Heart left ventricle (tissue), 16 donors: ENCODE measurements around the gene EOLA1. TPM values are rescaled to one million over a fixed set of nuclear protein-coding genes. Genes with fewer than 3 reads are reported as not detected.

Experiments
- ATAC-seq, 4 donors: fragments of 200-7000 bp; cut with Tn5 transposase; one replicate each; pipeline ENCODE4 v1.9.1; 2020 to 2022; ENCODE audit warnings: moderate library complexity in 4 of 4, mild to moderate bottlenecking in 3 of 4, moderate number of reproducible peaks in 1 of 4
- DNase-seq, 5 donors: peaks; one replicate each; pipeline ENCODE4 v3.0.0-alpha.2; 2020
- H3K27ac ChIP-seq, 12 donors: fragments of 200-600 bp; sonication (generic) in 4 of 12; one replicate each; pipeline versions ENCODE4 v1.5.0 to v1.8.0; 2016 to 2022; ENCODE audit warnings: mild to moderate bottlenecking in 2 of 12
- H3K27me3 ChIP-seq, 9 donors: fragments of 200-600 bp; sonication (generic) in 2 of 9; one replicate each; pipeline versions ENCODE4 v1.5.1 to v1.8.0; 2016 to 2022; ENCODE audit warnings: mild to moderate bottlenecking in 3 of 9
- H3K36me3 ChIP-seq, 9 donors: fragments of 200-600 bp; sonication (generic) in 2 of 9; one replicate each; pipeline versions ENCODE4 v1.5.0 to v1.8.0; 2018 to 2022; ENCODE audit warnings: mild to moderate bottlenecking in 2 of 9
- H3K4me1 ChIP-seq, 12 donors: fragments of 200-600 bp; sonication (generic) in 4 of 12; one replicate each; pipeline versions ENCODE4 v1.5.0 to v1.8.0; 2016 to 2022; ENCODE audit warnings: mild to moderate bottlenecking in 3 of 12
- H3K4me3 ChIP-seq, 12 donors: fragments of 200-600 bp; sonication (generic) in 4 of 12; one replicate each; pipeline versions ENCODE4 v1.5.0 to v1.8.0; 2017 to 2022; ENCODE audit warnings: mild to moderate bottlenecking in 9 of 12, moderate library complexity in 4 of 12
- H3K9me3 ChIP-seq, 12 donors: fragments of 200-600 bp; sonication (generic) in 4 of 12; one replicate each; pipeline versions ENCODE4 v1.5.0 to v1.8.0; 2016 to 2022; ENCODE audit warnings: mild to moderate bottlenecking in 1 of 12
- CTCF ChIP-seq, 12 donors: fragments of 200-600 bp; sonication (generic) in 4 of 12; IDR thresholded peaks; one replicate each; pipeline versions ENCODE4 v1.5.0 to v1.8.0; 2018 to 2022; ENCODE audit warnings: antibody characterized with exemption in 12 of 12, mild to moderate bottlenecking in 5 of 12
- POLR2A ChIP-seq, 2 donors: fragments of 450-650 bp; IDR thresholded peaks; one replicate each; pipeline ENCODE4 v1.6.1; 2017; ENCODE audit warnings: antibody characterized with exemption in 2 of 2, mild to moderate bottlenecking in 2 of 2, moderate library complexity in 2 of 2
- WGBS, 4 donors: extraction: QIAGEN DNeasy Blood & Tissue Kit in 2 of 4; methylation state at CpG; one replicate each; pipeline versions ENCODE4 v1.1.5 to v1.1.7; 2013 to 2018; 5-methylcytosine and 5-hydroxymethylcytosine counted together
- intact Hi-C, 10 donors: fragments of 100-400 bp; cut with DNase I; formaldehyde crosslinking; loops; one replicate each; pipeline versions ENCODE4 v1.11.1 to v1.14.2; 2022
- long read RNA-seq, 3 donors: library from polyadenylated mRNA; unstranded; transcript quantifications; one replicate each; pipeline ENCODE4 v2.0.0, GENCODE V29; 2020 to 2021
- polyA plus RNA-seq, 2 donors: library from polyadenylated mRNA; stranded (reverse); fragments of 200-250 nt; gene quantifications; one replicate each; pipeline ENCODE4 v1.2.3, GENCODE V29; 2013
- total RNA-seq, 9 donors: library from RNA; depleted of rRNA in 2 of 9; stranded (reverse); fragments of >200 nt in 2 of 9; fragmentation: NEBNext Ultra II Directional in 3 of 9; extraction: Animal tissue kit (Norgen Biotek cat#: 25700) in 3 of 9; gene quantifications; one replicate each; pipeline versions ENCODE4 v1.1.0 to v1.2.4, GENCODE V29; 2016 to 2023
- donor health status: ischemic (EF 13 %, LVEDD 7.1; RV severe dilation, severe dysfunction).
- donor health status: healthy with polysubstance abuse.
- donor health status: DM: no; HTN: yes; CAD: no.
- donor health status: DM: no; HTN: no; CAD: no.
- donor health status: ischemic (EF 25% LVEDD 6.9; RV normal size, moderate dysfunction).
- donor health status: ischemic (EF 25% LVEDD 5.7; RV mildly dilated, moderate dysfunction).
- donor health status: healthy.
- donor health status: DM: yes; HTN: yes; CAD: no.
- donor health status: ischemic (EF 35%, LVEDD 5.7; RV mildly dilated, moderate dysfunction).
- donor health status: nonischemic (EF 11% LVEDD 7.7; RV severe dilation, severe dysfunction).
- donor health status: DM: yes; HTN: yes; CAD: no.
- donor health status: PGD.
- donor health status: ischemic (EF 29% LVEDD 5.4; RV normal size, mild dysfunction).
- donor health status: nonischemic (EF 23%, LVEDD 6.1; RV moderate dilation, normal function).

The EOLA1 gene
- 10 to 100 TPM; 15.8 to 35.9 (median 25.3) TPM for total RNA-seq
- polyA plus RNA-seq = 10 to 100 TPM; 24.6 to 45.6 TPM
- long read RNA-seq, donor 1, partial matches to known transcripts = 1 of 13 reads
- long read RNA-seq, donor 1, other reads (novel, unspliced or antisense) = 4 of 13 reads
- long read RNA-seq, donor 2, transcript CXorf40A-204 (5 exons, 1,403 nt) = major isoform, 48 of 111 reads
- long read RNA-seq, donor 2, transcript CXorf40A-211 (5 exons, 1,204 nt) = minor isoform, 12 of 111 reads
- long read RNA-seq, donor 2, transcript CXorf40A-202 (5 exons, 1,148 nt) = minor isoform, 17 of 111 reads
- long read RNA-seq, donor 2, partial matches to known transcripts = 0 of 111 reads
- long read RNA-seq, donor 2, other reads (novel, unspliced or antisense) = 28 of 111 reads
- long read RNA-seq, donor 3, transcript CXorf40A-202 (5 exons, 1,148 nt) = minor isoform, 6 of 24 reads
- long read RNA-seq, donor 3, transcript CXorf40A-204 (5 exons, 1,403 nt) = major isoform, 11 of 24 reads
- long read RNA-seq, donor 3, partial matches to known transcripts = 0 of 24 reads
- long read RNA-seq, donor 3, other reads (novel, unspliced or antisense) = 3 of 24 reads

DNA sequence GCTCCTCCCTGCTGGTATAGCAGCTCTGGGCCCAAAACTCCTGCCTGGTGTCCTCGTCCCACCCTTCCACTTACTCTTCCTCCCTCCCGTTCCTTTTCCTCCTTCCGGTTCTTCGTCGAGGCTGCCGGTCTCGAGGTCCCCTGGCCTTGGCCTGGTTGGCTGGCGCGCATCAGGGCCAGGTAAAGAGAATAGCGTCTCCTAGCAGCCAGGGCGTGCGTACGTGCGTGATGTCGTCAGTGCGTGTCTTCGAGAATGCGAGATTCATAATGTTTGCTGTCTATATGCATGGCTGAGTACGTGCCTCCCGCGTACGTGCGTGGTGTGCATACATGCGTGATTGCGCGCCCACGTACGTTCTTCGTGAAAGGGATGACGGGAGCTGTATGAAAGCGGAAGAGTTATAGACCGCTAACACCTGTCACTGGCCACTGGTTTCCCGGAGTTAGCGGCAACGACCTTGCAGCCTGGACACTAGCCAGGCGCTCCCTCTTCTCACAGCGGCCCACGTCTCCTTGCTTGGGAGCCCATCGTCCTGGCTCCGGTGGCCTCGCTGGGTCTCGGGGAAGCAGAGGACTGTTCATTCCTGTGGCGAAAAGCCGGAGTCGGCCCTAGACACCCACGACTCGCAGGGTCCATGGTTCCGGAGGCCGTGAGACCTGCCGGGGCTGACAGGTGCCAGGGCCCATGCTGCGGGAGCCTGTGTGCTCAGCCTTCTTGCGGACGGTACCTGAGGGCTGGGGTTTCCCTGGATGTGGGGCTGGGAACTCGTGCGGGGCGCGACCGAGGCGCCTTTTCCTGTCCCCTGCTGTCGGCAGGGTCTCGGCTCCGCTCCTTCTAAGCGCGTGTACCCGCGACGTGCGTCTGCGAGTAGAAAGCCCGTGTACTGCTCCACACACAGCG lies at the start of gene EOLA1:
Gene EOLA1, plus strand, starts transcription at position 392 of the 900 bp plus-strand sequence. CDS start 4,619 bp downstream, outside the sequence.
- TF ChIP-seq POLR2A (IDR thresholded peaks at IDR 0.05) (no peak), CTCF (IDR thresholded peaks at IDR 0.05) (no peak)
- DNase-seq (peak; percentile 79 to 92 (median 91)), ATAC-seq (peak; percentile 46 to 67 (median 57))
- peak within 1 kb of the TSS; percentile 68 to 96 (median 91) for H3K27ac ChIP-seq
- WGBS, 4 donors = 0 to 50% (median 24%) methylated on average over 44 to 71 of the region's 71 CpGs
- peaks cover 0 to 10% (median 5%) of the 10 kb centered on the region in 12 donors for H3K4me1 ChIP-seq
- no peaks in the 10 kb centered on the region for H3K36me3 ChIP-seq
- peak within 1 kb of the TSS; percentile 45 to 90 (median 69) for H3K4me3 ChIP-seq
- no peaks in the 10 kb centered on the region for H3K9me3 ChIP-seq
- intact Hi-C loops = loop anchor here in 1 of 10 donors (10.0 kb wide), 1 partner anchor 374 kb away; no protein-coding TSS in a partner anchor
- H3K27me3 ChIP-seq = no peaks in the 10 kb centered on the region

- no peak for ATAC-seq
- intact Hi-C loops = no loop called here
- WGBS, 4 donors = 20 to 38% (median 35%) methylated on average over 2 of the region's 2 CpGs
- no peak for TF ChIP-seq CTCF (IDR thresholded peaks at IDR 0.05)
- TF ChIP-seq POLR2A (IDR thresholded peaks at IDR 0.05) = no peak
- peaks cover 0 to 27% (median 1%) of the 10 kb centered on the region in 12 donors for H3K4me1 ChIP-seq
- no peaks in the 10 kb centered on the region for H3K27me3 ChIP-seq
- peak overlapping the region in 4 of 12 donors; percentile 30 to 78 (median 56) for H3K27ac ChIP-seq
- no peaks in the 10 kb centered on the region for H3K9me3 ChIP-seq
- no peak for DNase-seq
- no peak overlapping the region for H3K4me3 ChIP-seq
- H3K36me3 ChIP-seq = peaks cover 0 to 85% (median 61%) of the 10 kb centered on the region in 9 donors
These were observed 49.0 kb upstream of the EOLA1 start for GRCh38 chrX:149491812-149492211.

DNA sequence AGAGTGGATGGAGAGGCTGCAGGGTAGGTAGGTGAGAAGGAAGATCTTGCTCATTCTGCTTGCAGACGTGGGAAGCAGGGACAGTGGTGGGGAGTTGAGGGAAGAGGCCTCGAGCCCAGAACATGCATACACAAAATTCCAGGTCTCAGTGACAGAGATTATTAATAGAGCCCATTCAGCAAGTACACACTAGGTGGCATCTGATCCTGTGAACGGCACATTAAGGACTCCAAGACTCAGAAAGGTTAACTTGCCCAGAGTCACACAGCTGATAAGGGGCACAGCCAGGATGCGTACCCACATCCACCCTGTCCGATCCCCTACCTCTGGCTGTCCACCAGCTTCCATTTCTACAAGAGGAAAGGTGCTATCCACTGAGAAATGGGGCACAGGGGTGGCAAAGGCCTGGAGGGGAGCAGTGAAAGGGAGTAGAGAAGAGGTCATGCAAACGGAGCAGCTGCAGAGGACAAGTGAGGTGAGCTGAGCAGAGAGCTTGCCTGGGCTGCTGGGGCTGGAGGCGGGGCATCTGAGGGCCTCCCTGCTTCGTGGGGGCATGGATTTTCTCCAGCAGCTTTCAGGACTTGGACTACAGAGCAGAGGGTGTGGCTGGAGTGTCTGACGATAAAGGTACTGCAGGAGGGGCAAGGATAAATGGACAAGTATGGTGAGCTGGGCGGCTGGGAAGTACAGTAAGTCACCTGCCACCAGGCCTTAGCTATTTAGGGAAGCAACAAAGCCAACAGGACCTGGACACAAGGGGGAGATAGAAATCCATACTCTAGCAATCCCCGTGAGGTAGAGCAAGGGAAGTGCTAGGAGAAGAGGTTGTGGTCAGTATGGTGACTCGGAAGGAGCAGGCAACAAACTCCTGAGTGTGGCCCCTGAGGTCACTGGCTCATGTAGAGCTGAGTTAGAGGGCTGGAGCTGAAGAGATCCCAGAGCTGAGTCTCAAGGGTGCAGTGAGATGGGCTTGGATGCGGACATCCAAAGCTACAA lies 46.9 kb upstream of the EOLA1 start:
- H3K27me3 ChIP-seq = no peaks in the 10 kb centered on the region
- peak overlapping the region; percentile 4 to 79 (median 62) for H3K27ac ChIP-seq
- H3K4me1 ChIP-seq = peaks cover 0 to 25% (median 1%) of the 10 kb centered on the region in 12 donors
- no peak for TF ChIP-seq POLR2A (IDR thresholded peaks at IDR 0.05)
- peak in 1 of 12 donors; percentile 7 for TF ChIP-seq CTCF (IDR thresholded peaks at IDR 0.05)
- WGBS, 4 donors = 42 to 63% (median 59%) methylated on average over 13 of the region's 13 CpGs
- H3K9me3 ChIP-seq = no peaks in the 10 kb centered on the region
- intact Hi-C loops = no loop called here
- ATAC-seq (peak; percentile 76 to 80 (median 78)), DNase-seq (peak in 4 of 5 donors; percentile 33 to 60 (median 52))
- H3K36me3 ChIP-seq = peaks cover 0 to 97% (median 71%) of the 10 kb centered on the region in 9 donors
- no peak overlapping the region for H3K4me3 ChIP-seq
